GM06990 (cell line): ENCODE results near the gene OPRM1.

Experiments
- DNase-seq: peaks from one replicate; pipeline ENCODE4 v3.0.0-alpha.2; 2011; ENCODE audit not compliant: insufficient read length; ENCODE audit errors: extremely low read depth
- H3K27me3 ChIP-seq: replicated peaks from 2 replicates; pipeline ENCODE4 v1.6.0; 2011; ENCODE audit warnings: low read length; ENCODE audit not compliant: control insufficient read depth, insufficient read depth
- H3K36me3 ChIP-seq: 2 replicates; pipeline ENCODE4 v1.5.1; 2011; ENCODE audit warnings: low read length; ENCODE audit not compliant: control insufficient read depth, insufficient read depth
- H3K4me3 ChIP-seq: replicated peaks from 2 replicates; pipeline ENCODE4 v1.5.1; 2011; ENCODE audit warnings: low read depth, mild to moderate bottlenecking, control low read depth, low read length
- CTCF ChIP-seq: IDR thresholded peaks from 2 replicates; pipeline ENCODE4 v1.5.1; 2011; ENCODE audit warnings: low read length, control low read depth, mild to moderate bottlenecking, inconsistent platforms; ENCODE audit not compliant: insufficient read depth, poor library complexity, severe bottlenecking

The OPRM1 gene

GRCh38 chr6:154266560-154267099 lies 227.6 kb downstream of the OPRM1 start:
- DNase-seq, result no peak
- Histone ChIP-seq H3K4me3 (no peak overlapping the region), H3K36me3 (no peaks in the 10 kb centered on the region), H3K27me3 (no peaks in the 10 kb centered on the region)
- no peak for TF ChIP-seq CTCF

- no peaks in the 10 kb centered on the region for H3K27me3 ChIP-seq
- no peak for DNase-seq
- no peak overlapping the region for H3K4me3 ChIP-seq
- TF ChIP-seq CTCF, result no peak
- H3K36me3 ChIP-seq, result no peaks in the 10 kb centered on the region
Observed at GRCh38 chr6:154267508-154268106, 228.6 kb downstream of the OPRM1 start.

GRCh38 chr6:154268486-154268885 lies 229.4 kb downstream of the OPRM1 start:
- Histone ChIP-seq H3K27me3 (no peaks in the 10 kb centered on the region), H3K36me3 (no peaks in the 10 kb centered on the region), H3K4me3 (no peak overlapping the region)
- DNase-seq, result no peak
- no peak for TF ChIP-seq CTCF

- no peak for TF ChIP-seq CTCF
- no peak for DNase-seq
- no peaks in the 10 kb centered on the region for H3K27me3 ChIP-seq
- no peak overlapping the region for H3K4me3 ChIP-seq
- no peaks in the 10 kb centered on the region for H3K36me3 ChIP-seq
Observed at GRCh38 chr6:154274168-154274567, 235.1 kb downstream of the OPRM1 start.

GRCh38 chr6:154276810-154277628 lies 238.0 kb downstream of the OPRM1 start:
- Histone ChIP-seq H3K27me3 (no peaks in the 10 kb centered on the region), H3K36me3 (no peaks in the 10 kb centered on the region), H3K4me3 (no peak overlapping the region)
- no peak for DNase-seq
- TF ChIP-seq CTCF, result peak; percentile 41
